Left renal cortex interstitium (tissue), 4 donors: Measurements from ENCODE around the gene ATG2A. TPM values are rescaled to one million over a fixed set of nuclear protein-coding genes. Genes with fewer than 3 reads are reported as not detected.
"Not testable (repeated sequence)": the region's sequence is repeated elsewhere in the genome, so short reads cannot be mapped to it uniquely, and the experiment has no call there.

Experiments used
- DNase-seq, 4 donors: peaks; one replicate each; pipeline ENCODE4 v3.0.0-alpha.2; 2013; ENCODE audit warnings: low read depth in 4 of 4, low spot score in 2 of 4, missing footprints in 1 of 4
- polyA plus RNA-seq, 4 donors: library from polyadenylated mRNA; unstranded; fragments of 120-200 nt; gene quantifications; one replicate each; pipeline ENCODE4 v1.2.1, GENCODE V29; 2013; ENCODE audit not compliant: insufficient read length in 4 of 4

The ATG2A gene
- polyA plus RNA-seq, 4 donors, result 12.2 to 28.1 (median 21.6) TPM

DNA sequence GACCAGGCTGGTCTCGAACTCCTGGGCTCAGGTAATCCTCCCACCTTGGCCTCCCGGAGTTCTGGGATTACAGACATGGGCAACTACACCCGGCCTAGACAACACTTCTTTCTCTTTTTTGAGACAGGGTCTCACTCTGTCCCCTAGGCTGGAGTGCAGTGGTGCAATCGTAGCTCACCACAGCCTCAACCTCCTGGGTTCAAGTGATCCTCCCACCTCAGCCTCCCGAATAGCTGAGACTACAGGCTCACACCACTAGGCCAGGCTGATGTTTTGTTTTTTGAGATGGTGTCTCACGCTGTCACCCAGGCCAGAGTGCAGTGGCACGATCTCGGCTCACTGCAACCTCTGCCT is 71.3 kb downstream of the ATG2A start:
- DNase-seq, result not testable (repeated sequence)

DNA sequence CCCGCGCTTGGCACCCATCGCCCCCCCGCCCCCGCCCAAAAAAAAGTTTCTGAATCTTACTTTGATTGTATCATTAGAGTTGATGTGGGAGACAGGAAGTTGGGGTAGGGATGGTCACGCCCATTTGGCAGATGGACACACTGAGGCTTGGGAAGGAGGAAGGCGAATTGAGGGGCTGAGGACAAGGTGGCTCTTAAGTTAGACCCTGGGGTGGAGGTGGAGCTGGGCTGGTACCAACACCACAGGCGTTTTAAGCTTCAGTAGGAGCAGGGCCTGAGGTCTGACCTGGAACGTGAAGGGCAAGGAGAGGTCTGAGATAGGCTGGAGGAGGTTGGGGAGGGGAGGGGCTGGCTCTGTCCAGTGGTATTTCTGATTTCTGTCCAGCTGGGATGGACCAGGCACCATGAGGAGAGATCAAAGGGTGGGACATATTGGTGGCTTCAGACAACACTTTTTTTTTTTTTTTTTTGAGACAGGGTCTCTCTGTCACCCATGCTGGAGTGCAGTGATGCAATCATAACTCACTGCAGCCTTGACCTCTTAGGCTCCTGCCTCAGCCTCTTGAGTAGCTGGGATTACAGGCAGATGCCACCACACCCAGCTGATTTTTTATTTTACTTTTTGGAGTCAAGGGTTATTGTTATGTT is 71.8 kb downstream of the ATG2A start:
- no peak for DNase-seq

Other genes with a start within 250 kb of the ATG2A start
- 10 to 100 TPM; 11.7 to 27.2 (median 24.9) TPM for gene NRXN2, start 194.0 kb downstream of the ATG2A start, polyA plus RNA-seq
- 1 to 10 TPM; 3.2 to 7.8 (median 4.5) TPM for gene RASGRP2, start 173.1 kb downstream of the ATG2A start, polyA plus RNA-seq
- gene PYGM, start 157.2 kb downstream of the ATG2A start, polyA plus RNA-seq, result 1 to 10 TPM; 1.6 to 3.0 (median 2.1) TPM
- gene SF1, start 138.7 kb downstream of the ATG2A start, polyA plus RNA-seq, result 100 to 1,000 TPM; 263 to 497 (median 371) TPM
- 10 to 100 TPM; 17.8 to 25.7 (median 24.2) TPM for gene MAP4K2, start 114.0 kb downstream of the ATG2A start, polyA plus RNA-seq
- 10 to 100 TPM; 31.6 to 53.5 (median 42.7) TPM for gene MEN1, start 106.7 kb downstream of the ATG2A start, polyA plus RNA-seq
- gene CDC42BPG, start 72.6 kb downstream of the ATG2A start, polyA plus RNA-seq, result 1 to 10 TPM; 5.2 to 8.1 (median 5.9) TPM
- 10 to 100 TPM; 54.4 to 77.9 (median 64.7) TPM for gene EHD1, start 38.6 kb downstream of the ATG2A start, polyA plus RNA-seq
- 10 to 100 TPM; 14.4 to 20.2 (median 17.2) TPM for gene PPP2R5B, start 7.5 kb upstream of the ATG2A start, polyA plus RNA-seq
- 1 to 10 TPM; 1.9 to 3.1 (median 2.6) TPM for gene GPHA2, start 18.7 kb upstream of the ATG2A start, polyA plus RNA-seq
- gene MAJIN, start 54.9 kb upstream of the ATG2A start, polyA plus RNA-seq, result 1 to 10 TPM in 1 of 4 donors, under 1 TPM in 3; 0.48 to 1.5 (median 0.72) TPM
- gene BATF2, start 79.8 kb upstream of the ATG2A start, polyA plus RNA-seq, result 1 to 10 TPM; 2.3 to 3.3 (median 2.8) TPM
- 10 to 100 TPM; 58.1 to 81.6 (median 64.8) TPM for gene ARL2, start 97.0 kb upstream of the ATG2A start, polyA plus RNA-seq
- 10 to 100 TPM; 25.5 to 34.3 (median 30.4) TPM for gene SNX15, start 110.2 kb upstream of the ATG2A start, polyA plus RNA-seq
- gene SAC3D1, start 124.0 kb upstream of the ATG2A start, polyA plus RNA-seq, result 10 to 100 TPM; 10.2 to 20.3 (median 13.5) TPM
- gene NAALADL1, start 141.3 kb upstream of the ATG2A start, polyA plus RNA-seq, result 10 to 100 TPM; 10.8 to 17.4 (median 12.2) TPM
- gene CDCA5, start 166.8 kb upstream of the ATG2A start, polyA plus RNA-seq, result 10 to 100 TPM; 16.9 to 22.4 (median 21.1) TPM
- gene ZFPL1, start 167.0 kb upstream of the ATG2A start, polyA plus RNA-seq, result 10 to 100 TPM; 27.9 to 35.9 (median 34.6) TPM
- 100 to 1,000 TPM; 100 to 159 (median 143) TPM for gene VPS51, start 179.0 kb upstream of the ATG2A start, polyA plus RNA-seq
- 100 to 1,000 TPM in 1 of 4 donors, 10 to 100 TPM in 3; 77.8 to 101 (median 80.4) TPM for gene TM7SF2, start 194.7 kb upstream of the ATG2A start, polyA plus RNA-seq
- 10 to 100 TPM in 2 of 4 donors, 1 to 10 TPM in 2; 6.0 to 13.3 (median 9.5) TPM for gene ZNHIT2, start 200.5 kb upstream of the ATG2A start, polyA plus RNA-seq
- gene FAU, start 204.9 kb upstream of the ATG2A start, polyA plus RNA-seq, result 100 to 1,000 TPM; 643 to 971 (median 752) TPM
- gene MRPL49, start 205.1 kb upstream of the ATG2A start, polyA plus RNA-seq, result 10 to 100 TPM; 56.2 to 65.2 (median 62.2) TPM
- gene SYVN1, start 217.3 kb upstream of the ATG2A start, polyA plus RNA-seq, result 10 to 100 TPM; 40.4 to 57.0 (median 48.3) TPM